ENCODE data around the gene SLC2A13. TPM values are rescaled to one million over a fixed set of nuclear protein-coding genes. Genes with fewer than 3 reads are reported as not detected.

Gene SLC2A13
- total RNA-seq, 1 donor from 2014 or later = 11.6 TPM

- H3K27me3 ChIP-seq (ENCODE audit: low read depth) = no peaks in the 10 kb centered on the region
- no peak overlapping the region for H3K27ac ChIP-seq
- intact Hi-C loops (cut with DNase I) = no loop called here
- H3K36me3 ChIP-seq = no peaks in the 10 kb centered on the region
- no peaks in the 10 kb centered on the region for H3K4me1 ChIP-seq
- no peak for DNase-seq
- H3K9me3 ChIP-seq = no peaks in the 10 kb centered on the region
- ATAC-seq = no peak
- H3K4me3 ChIP-seq = no peak overlapping the region
- TF ChIP-seq CTCF (IDR thresholded peaks at IDR 0.05) = no peak
These were observed 37.5 kb downstream of the SLC2A13 start for GRCh38 chr12:40068416-40068815.

GRCh38 chr12:40065636-40066035 is 40.2 kb downstream of the SLC2A13 start:
- no peaks in the 10 kb centered on the region for H3K9me3 ChIP-seq
- no peak for DNase-seq
- intact Hi-C loops (cut with DNase I) = no loop called here
- no peak overlapping the region for H3K4me3 ChIP-seq
- H3K27me3 ChIP-seq (ENCODE audit: low read depth) = no peaks in the 10 kb centered on the region
- ATAC-seq = no peak
- no peak for TF ChIP-seq CTCF (IDR thresholded peaks at IDR 0.05)
- no peak overlapping the region for H3K27ac ChIP-seq
- no peaks in the 10 kb centered on the region for H3K36me3 ChIP-seq
- no peaks in the 10 kb centered on the region for H3K4me1 ChIP-seq

DNA sequence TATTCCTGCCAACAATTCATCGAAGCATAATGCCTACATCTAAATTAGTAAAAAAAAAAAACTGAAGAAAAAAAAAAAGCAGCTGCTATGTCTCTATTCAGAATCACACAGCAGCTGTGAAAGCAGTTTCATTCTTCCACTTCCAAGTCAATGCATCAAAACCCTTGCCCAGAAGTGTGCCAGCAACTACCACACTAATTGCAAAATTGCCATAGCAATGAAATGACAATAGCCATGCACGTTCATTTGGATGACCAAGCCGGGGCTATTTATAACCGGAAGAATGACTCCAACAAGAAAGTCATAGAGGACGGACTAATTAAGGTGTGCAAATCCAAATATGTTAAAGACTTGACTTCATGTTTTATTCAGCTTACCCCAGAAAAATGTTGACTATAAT is 42.5 kb downstream of the SLC2A13 start:
- no peaks in the 10 kb centered on the region for H3K27me3 ChIP-seq (ENCODE audit: low read depth)
- ATAC-seq (no peak), DNase-seq (no peak)
- no peak overlapping the region for H3K27ac ChIP-seq
- H3K9me3 ChIP-seq = no peaks in the 10 kb centered on the region
- no peak overlapping the region for H3K4me3 ChIP-seq
- TF ChIP-seq CTCF (IDR thresholded peaks at IDR 0.05) = no peak
- intact Hi-C loops (cut with DNase I) = no loop called here
- no peaks in the 10 kb centered on the region for H3K4me1 ChIP-seq
- no peaks in the 10 kb centered on the region for H3K36me3 ChIP-seq

GRCh38 chr12:40058721-40059190 is 47.1 kb downstream of the SLC2A13 start:
- H3K27ac ChIP-seq = no peak overlapping the region
- TF ChIP-seq CTCF (IDR thresholded peaks at IDR 0.05) = no peak
- H3K27me3 ChIP-seq (ENCODE audit: low read depth) = no peaks in the 10 kb centered on the region
- H3K4me1 ChIP-seq = peaks cover 7% of the 10 kb centered on the region
- H3K36me3 ChIP-seq = no peaks in the 10 kb centered on the region
- H3K4me3 ChIP-seq = no peak overlapping the region
- intact Hi-C loops (cut with DNase I) = no loop called here
- DNase-seq (no peak), ATAC-seq (no peak)
- H3K9me3 ChIP-seq = no peaks in the 10 kb centered on the region

DNA sequence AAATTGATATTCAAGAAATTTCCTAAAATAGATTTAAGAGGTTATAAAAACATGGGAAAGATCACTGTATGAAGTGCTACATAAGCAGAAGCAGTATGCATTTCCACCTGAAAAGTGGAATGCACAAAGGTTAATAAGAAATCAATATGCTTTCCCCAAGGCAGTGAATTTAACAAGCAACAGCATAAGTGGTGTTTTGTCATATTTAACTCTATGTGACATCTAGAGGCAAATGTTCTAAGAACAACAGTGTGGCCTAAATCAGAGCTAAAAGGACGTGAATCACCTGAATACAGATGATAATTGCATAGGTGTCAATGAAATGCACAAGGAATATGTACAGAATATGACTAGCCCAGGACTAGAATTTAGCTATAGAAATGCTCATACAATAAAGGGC is 49.5 kb downstream of the SLC2A13 start:
- no peaks in the 10 kb centered on the region for H3K27me3 ChIP-seq (ENCODE audit: low read depth)
- H3K4me1 ChIP-seq = peaks cover 7% of the 10 kb centered on the region
- H3K27ac ChIP-seq = no peak overlapping the region
- intact Hi-C loops (cut with DNase I) = no loop called here
- no peak overlapping the region for H3K4me3 ChIP-seq
- ATAC-seq (no peak), DNase-seq (no peak)
- H3K36me3 ChIP-seq = no peaks in the 10 kb centered on the region
- no peaks in the 10 kb centered on the region for H3K9me3 ChIP-seq
- no peak for TF ChIP-seq CTCF (IDR thresholded peaks at IDR 0.05)

GRCh38 chr12:40055776-40056175 is 50.1 kb downstream of the SLC2A13 start:
- H3K4me1 ChIP-seq = peaks cover 7% of the 10 kb centered on the region
- no peak overlapping the region for H3K27ac ChIP-seq
- ATAC-seq = no peak
- no peak for TF ChIP-seq CTCF (IDR thresholded peaks at IDR 0.05)
- no peaks in the 10 kb centered on the region for H3K27me3 ChIP-seq (ENCODE audit: low read depth)
- no peaks in the 10 kb centered on the region for H3K36me3 ChIP-seq
- DNase-seq = no peak
- intact Hi-C loops (cut with DNase I) = no loop called here
- H3K9me3 ChIP-seq = no peaks in the 10 kb centered on the region
- no peak overlapping the region for H3K4me3 ChIP-seq

Measured in lower lobe of right lung (tissue), 2 donors.